Measurements from ENCODE around the gene SENP5. TPM values are rescaled to one million over a fixed set of nuclear protein-coding genes. Genes with fewer than 3 reads are reported as not detected.

Gene SENP5
- total RNA-seq, 3 donors from 2014 or later (not counting 1 experiment from before 2014, with no cell fraction given) = 77.0 to 98.7 (median 78.0) TPM

DNA sequence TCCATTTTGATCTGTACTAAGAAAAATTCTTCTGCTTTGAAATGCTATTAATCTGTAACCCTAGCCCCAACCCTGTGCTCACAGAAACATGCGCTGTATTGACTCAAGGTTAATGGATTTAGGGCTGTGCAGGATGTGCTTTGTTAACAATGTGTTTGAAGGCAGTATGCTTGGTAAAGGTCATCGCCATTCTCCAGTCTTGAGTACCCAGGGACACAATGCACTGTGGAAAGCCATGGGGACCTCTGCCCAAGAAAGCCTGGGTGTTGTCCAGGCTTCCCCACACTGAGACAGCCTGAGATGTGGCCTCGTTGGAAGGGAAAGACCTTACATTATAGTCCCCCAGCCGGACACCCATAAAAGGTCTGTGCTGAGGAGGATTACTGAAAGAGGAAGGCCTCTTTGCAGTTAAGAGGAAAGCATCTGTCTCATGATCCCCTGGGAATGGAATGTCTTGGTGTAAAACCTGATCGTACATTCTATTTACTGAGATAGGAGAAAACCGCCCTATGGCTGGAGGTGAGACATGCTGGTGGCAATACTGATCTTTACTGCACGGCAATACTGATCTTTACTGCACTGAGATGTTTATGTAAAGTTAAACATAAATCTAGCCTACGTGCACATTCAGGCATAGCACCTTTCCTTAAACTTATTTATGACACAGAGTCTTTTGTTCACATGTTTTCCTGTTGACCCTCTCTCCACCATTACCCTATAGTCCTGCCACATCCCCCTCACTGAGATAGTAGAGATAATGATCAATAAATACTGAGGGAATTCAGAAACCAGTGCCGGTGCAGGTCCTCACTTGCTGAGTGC is 94.6 kb downstream of the SENP5 start:
- Mint-ChIP-seq H3K4me1 (peaks cover 0 to 6% of the 10 kb centered on the region in 2 donors), H3K27me3 (ENCODE audit: low read depth in 2 of 2) (no peaks in the 10 kb centered on the region), H3K9me3 (no peaks in the 10 kb centered on the region), H3K4me3 (no peak overlapping the region), H3K36me3 (no peaks in the 10 kb centered on the region), H3K27ac (no peak overlapping the region)
- no peaks in the 10 kb centered on the region for H3K27me3 ChIP-seq (ENCODE audit: control insufficient read depth, insufficient read depth, low read length)
- intact Hi-C loops (cut with micrococcal nuclease) = no loop called here
- WGBS (ENCODE audit: insufficient coverage) = 81% methylated on average over 9 of the region's 9 CpGs
- H3K36me3 ChIP-seq (ENCODE audit: control insufficient read depth, insufficient read depth, low read length) = no peaks in the 10 kb centered on the region
- DNase-seq = peak in 1 of 2 donors; percentile 4
- ATAC-seq = no peak
- no peak overlapping the region for H3K4me3 ChIP-seq (ENCODE audit: low read length)
- TF ChIP-seq, protein P1, sequence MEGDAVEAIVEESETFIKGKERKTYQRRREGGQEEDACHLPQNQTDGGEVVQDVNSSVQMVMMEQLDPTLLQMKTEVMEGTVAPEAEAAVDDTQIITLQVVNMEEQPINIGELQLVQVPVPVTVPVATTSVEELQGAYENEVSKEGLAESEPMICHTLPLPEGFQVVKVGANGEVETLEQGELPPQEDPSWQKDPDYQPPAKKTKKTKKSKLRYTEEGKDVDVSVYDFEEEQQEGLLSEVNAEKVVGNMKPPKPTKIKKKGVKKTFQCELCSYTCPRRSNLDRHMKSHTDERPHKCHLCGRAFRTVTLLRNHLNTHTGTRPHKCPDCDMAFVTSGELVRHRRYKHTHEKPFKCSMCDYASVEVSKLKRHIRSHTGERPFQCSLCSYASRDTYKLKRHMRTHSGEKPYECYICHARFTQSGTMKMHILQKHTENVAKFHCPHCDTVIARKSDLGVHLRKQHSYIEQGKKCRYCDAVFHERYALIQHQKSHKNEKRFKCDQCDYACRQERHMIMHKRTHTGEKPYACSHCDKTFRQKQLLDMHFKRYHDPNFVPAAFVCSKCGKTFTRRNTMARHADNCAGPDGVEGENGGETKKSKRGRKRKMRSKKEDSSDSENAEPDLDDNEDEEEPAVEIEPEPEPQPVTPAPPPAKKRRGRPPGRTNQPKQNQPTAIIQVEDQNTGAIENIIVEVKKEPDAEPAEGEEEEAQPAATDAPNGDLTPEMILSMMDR (IDR thresholded peaks at IDR 0.05) = no peak
- no peaks in the 10 kb centered on the region for H3K4me1 ChIP-seq (ENCODE audit: control insufficient read depth, insufficient read depth, low read length)
- no peaks in the 10 kb centered on the region for H3K9me3 ChIP-seq (ENCODE audit: control insufficient read depth, insufficient read depth, low read length)
- H3K27ac ChIP-seq (ENCODE audit: low read length) = no peak overlapping the region

DNA sequence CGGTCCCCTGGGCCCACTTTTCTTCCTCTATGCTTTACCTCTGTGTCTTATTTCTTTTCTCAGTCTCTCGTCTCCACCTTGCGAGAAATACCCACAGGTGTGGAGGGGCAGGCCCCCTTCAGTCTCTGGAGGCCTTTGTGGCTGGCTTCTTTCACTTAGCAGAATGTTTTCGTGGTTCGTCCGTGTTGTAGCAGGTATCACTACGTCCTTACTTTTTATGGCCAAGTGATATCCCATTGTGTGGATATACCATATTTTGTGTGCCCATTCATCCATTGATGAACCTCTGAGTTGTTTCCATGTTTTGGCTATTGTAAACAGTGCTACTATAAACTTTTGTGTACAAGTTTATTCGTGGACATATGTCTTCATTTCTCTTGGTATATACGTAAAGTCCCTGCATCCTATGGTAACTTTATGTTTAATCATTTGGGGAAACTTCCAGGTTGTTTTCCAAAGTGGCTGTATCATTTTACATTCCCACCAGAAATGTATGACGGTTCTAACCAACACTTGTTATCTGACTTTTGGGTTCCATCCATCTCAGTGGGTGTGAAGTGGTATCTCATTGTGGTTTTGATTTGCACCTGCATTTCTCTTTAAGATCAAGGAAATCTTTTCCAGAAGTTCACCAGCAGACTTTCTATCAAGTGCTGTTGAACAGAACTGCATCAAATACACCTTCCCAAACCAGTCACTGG is 95.4 kb downstream of the SENP5 start:
- no peaks in the 10 kb centered on the region for H3K27me3 ChIP-seq (ENCODE audit: control insufficient read depth, insufficient read depth, low read length)
- no peaks in the 10 kb centered on the region for H3K36me3 ChIP-seq (ENCODE audit: control insufficient read depth, insufficient read depth, low read length)
- no peaks in the 10 kb centered on the region for H3K36me3 Mint-ChIP-seq
- H3K4me1 ChIP-seq (ENCODE audit: control insufficient read depth, insufficient read depth, low read length) = peaks cover 5% of the 10 kb centered on the region
- no peaks in the 10 kb centered on the region for H3K27me3 Mint-ChIP-seq (ENCODE audit: low read depth in 2 of 2)
- DNase-seq = no peak
- ATAC-seq = no peak
- peaks cover 0 to 14% of the 10 kb centered on the region in 2 donors for H3K4me1 Mint-ChIP-seq
- no peak overlapping the region for H3K4me3 ChIP-seq (ENCODE audit: low read length)
- TF ChIP-seq, protein P1 (IDR thresholded peaks at IDR 0.05) = no peak
- no peaks in the 10 kb centered on the region for H3K9me3 Mint-ChIP-seq
- no peak overlapping the region for H3K27ac ChIP-seq (ENCODE audit: low read length)
- 85% methylated on average over 10 of the region's 10 CpGs for WGBS (ENCODE audit: insufficient coverage)
- intact Hi-C loops (cut with micrococcal nuclease) = no loop called here
- H3K27ac Mint-ChIP-seq = no peak overlapping the region
- no peaks in the 10 kb centered on the region for H3K9me3 ChIP-seq (ENCODE audit: control insufficient read depth, insufficient read depth, low read length)
- no peak overlapping the region for H3K4me3 Mint-ChIP-seq

DNA sequence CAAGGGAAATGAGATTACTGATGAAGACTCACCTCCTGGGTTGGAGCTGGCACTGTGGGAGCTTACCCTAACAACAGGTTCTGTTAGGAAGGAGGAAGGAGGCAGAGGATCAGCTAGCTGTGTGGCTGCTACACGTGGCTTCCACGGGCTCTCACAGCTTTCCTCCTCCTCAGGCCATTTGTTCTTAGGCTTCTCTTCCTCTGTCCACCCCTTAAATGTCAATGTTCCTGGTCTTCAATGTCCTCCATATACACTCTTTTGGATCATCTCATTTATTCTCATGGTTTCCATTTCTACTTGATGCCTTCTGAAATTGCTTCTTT is 95.9 kb downstream of the SENP5 start:
- H3K27me3 ChIP-seq (ENCODE audit: control insufficient read depth, insufficient read depth, low read length) = no peaks in the 10 kb centered on the region
- intact Hi-C loops (cut with micrococcal nuclease) = no loop called here
- H3K36me3 ChIP-seq (ENCODE audit: control insufficient read depth, insufficient read depth, low read length) = no peaks in the 10 kb centered on the region
- H3K36me3 Mint-ChIP-seq = no peaks in the 10 kb centered on the region
- DNase-seq = no peak
- H3K4me1 Mint-ChIP-seq = peaks cover 0 to 16% of the 10 kb centered on the region in 2 donors
- TF ChIP-seq, protein P1 (IDR thresholded peaks at IDR 0.05) = no peak
- H3K9me3 Mint-ChIP-seq = no peaks in the 10 kb centered on the region
- H3K4me3 Mint-ChIP-seq = no peak overlapping the region
- H3K4me3 ChIP-seq (ENCODE audit: low read length) = no peak overlapping the region
- H3K4me1 ChIP-seq (ENCODE audit: control insufficient read depth, insufficient read depth, low read length) = peaks cover 8% of the 10 kb centered on the region
- ATAC-seq = no peak
- H3K27ac ChIP-seq (ENCODE audit: low read length) = no peak overlapping the region
- no peaks in the 10 kb centered on the region for H3K9me3 ChIP-seq (ENCODE audit: control insufficient read depth, insufficient read depth, low read length)
- H3K27ac Mint-ChIP-seq = no peak overlapping the region
- no peaks in the 10 kb centered on the region for H3K27me3 Mint-ChIP-seq (ENCODE audit: low read depth in 2 of 2)
- 92% methylated on average over 2 of the region's 2 CpGs for WGBS (ENCODE audit: insufficient coverage)

Measured in natural killer cell (primary cell).